HepG2 (cell line): ENCODE results near the gene MTIF2.

Experiments
- ASH2L ChIP-seq: fragments of 300-600, 200-600 bp; sonication (generic); IDR thresholded peaks from 2 replicates; pipeline ENCODE4 v1.7.0; 2017; ENCODE audit warnings: low read depth, mild to moderate bottlenecking, moderate library complexity, mixed read lengths, low read length; ENCODE audit not compliant: insufficient read length
- ATF7 ChIP-seq, 2 experiments: fragments of 450-650 bp in 1 of 2; sonication (generic) in 1 of 2; formaldehyde crosslinking in 1 of 2; IDR thresholded peaks; 2 replicates each; pipeline versions ENCODE4 v1.4.0 to v1.6.1; 2016 to 2020; ENCODE audit warnings: antibody characterized with exemption in 1 of 2, mild to moderate bottlenecking in 1 of 2, missing genetic modification reagents in 1 of 2
- CBX5 ChIP-seq: sonication (generic); formaldehyde crosslinking; IDR thresholded peaks from 2 replicates; pipeline ENCODE4 v1.4.0; 2020; ENCODE audit warnings: missing genetic modification reagents, borderline replicate concordance
- CC2D1A ChIP-seq: sonication (generic); formaldehyde crosslinking; IDR thresholded peaks from 2 replicates; pipeline ENCODE4 v1.8.1; 2023; ENCODE audit warnings: mild to moderate bottlenecking, missing genetic modification reagents
- KDM5A ChIP-seq: fragments of 200-600 bp; sonication (generic); IDR thresholded peaks from 2 replicates; pipeline ENCODE4 v1.7.0; 2018; ENCODE audit warnings: antibody characterized with exemption, mild to moderate bottlenecking, low read length, borderline replicate concordance
- MIER3 ChIP-seq: IDR thresholded peaks from 2 replicates; pipeline ENCODE4 v1.6.1; 2016; ENCODE audit warnings: missing compliant biosample characterization, borderline replicate concordance
- RAD21 ChIP-seq: fragments of 450-650 bp; formaldehyde crosslinking; IDR thresholded peaks from 2 replicates; pipeline ENCODE4 v1.5.0; 2020; ENCODE audit warnings: mild to moderate bottlenecking
- RARG ChIP-seq: sonication (generic); formaldehyde crosslinking; IDR thresholded peaks from 2 replicates; pipeline ENCODE4 v1.4.0; 2020; ENCODE audit warnings: low read depth, mild to moderate bottlenecking, missing genetic modification reagents
- TCF7L2 ChIP-seq: IDR thresholded peaks from 2 replicates; pipeline ENCODE4 v1.6.1; 2011; ENCODE audit warnings: mild to moderate bottlenecking, low read depth, low read length, moderate library complexity
- ZBTB40 ChIP-seq, 2 experiments: fragments of 450-650 bp in 1 of 2; sonication (generic) in 1 of 2; formaldehyde crosslinking in 1 of 2; IDR thresholded peaks; 2 replicates each; pipeline versions ENCODE4 v1.6.1 to v1.8.0; 2016 to 2022; ENCODE audit warnings: antibody characterized with exemption in 1 of 2, mild to moderate bottlenecking in 1 of 2, missing genetic modification reagents in 1 of 2
- TF ChIP-seq, protein P1 (sequence below): sonication (generic); formaldehyde crosslinking; IDR thresholded peaks from 2 replicates; pipeline ENCODE4 v1.4.0; 2020; ENCODE audit warnings: mild to moderate bottlenecking, missing genetic modification reagents
- TF ChIP-seq, protein P2 (sequence below): sonication (generic); formaldehyde crosslinking; IDR thresholded peaks from 2 replicates; pipeline ENCODE4 v1.4.0; 2020; ENCODE audit warnings: missing genetic modification reagents
- TF ChIP-seq, protein P3 (sequence below): sonication (generic); formaldehyde crosslinking; IDR thresholded peaks from 2 replicates; pipeline ENCODE4 v1.8.0; 2022; ENCODE audit warnings: mild to moderate bottlenecking, missing genetic modification reagents

- TF ChIP-seq ATF7 (IDR thresholded peaks at IDR 0.05) (no peak), ATF7 (CRISPR knock-in tag; IDR thresholded peaks at IDR 0.05) (no peak), CBX5 (CRISPR knock-in tag) (no peak), ZBTB40 (IDR thresholded peaks at IDR 0.05) (no peak), ZBTB40 (CRISPR knock-in tag; IDR thresholded peaks at IDR 0.05) (no peak), KDM5A (no peak), TCF7L2 (no peak), RARG (CRISPR knock-in tag) (no peak), ASH2L (no peak), MIER3 (CRISPR knock-in tag) (no peak), CC2D1A (CRISPR knock-in tag) (no peak), RAD21 (CRISPR knock-in tag) (no peak)
- TF ChIP-seq, protein P1, sequence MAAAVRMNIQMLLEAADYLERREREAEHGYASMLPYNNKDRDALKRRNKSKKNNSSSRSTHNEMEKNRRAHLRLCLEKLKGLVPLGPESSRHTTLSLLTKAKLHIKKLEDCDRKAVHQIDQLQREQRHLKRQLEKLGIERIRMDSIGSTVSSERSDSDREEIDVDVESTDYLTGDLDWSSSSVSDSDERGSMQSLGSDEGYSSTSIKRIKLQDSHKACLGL (CRISPR knock-in tag), result no peak
- TF ChIP-seq, protein P2, sequence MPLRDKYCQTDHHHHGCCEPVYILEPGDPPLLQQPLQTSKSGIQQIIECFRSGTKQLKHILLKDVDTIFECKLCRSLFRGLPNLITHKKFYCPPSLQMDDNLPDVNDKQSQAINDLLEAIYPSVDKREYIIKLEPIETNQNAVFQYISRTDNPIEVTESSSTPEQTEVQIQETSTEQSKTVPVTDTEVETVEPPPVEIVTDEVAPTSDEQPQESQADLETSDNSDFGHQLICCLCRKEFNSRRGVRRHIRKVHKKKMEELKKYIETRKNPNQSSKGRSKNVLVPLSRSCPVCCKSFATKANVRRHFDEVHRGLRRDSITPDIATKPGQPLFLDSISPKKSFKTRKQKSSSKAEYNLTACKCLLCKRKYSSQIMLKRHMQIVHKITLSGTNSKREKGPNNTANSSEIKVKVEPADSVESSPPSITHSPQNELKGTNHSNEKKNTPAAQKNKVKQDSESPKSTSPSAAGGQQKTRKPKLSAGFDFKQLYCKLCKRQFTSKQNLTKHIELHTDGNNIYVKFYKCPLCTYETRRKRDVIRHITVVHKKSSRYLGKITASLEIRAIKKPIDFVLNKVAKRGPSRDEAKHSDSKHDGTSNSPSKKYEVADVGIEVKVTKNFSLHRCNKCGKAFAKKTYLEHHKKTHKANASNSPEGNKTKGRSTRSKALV, result no peak
- TF ChIP-seq, protein P3, sequence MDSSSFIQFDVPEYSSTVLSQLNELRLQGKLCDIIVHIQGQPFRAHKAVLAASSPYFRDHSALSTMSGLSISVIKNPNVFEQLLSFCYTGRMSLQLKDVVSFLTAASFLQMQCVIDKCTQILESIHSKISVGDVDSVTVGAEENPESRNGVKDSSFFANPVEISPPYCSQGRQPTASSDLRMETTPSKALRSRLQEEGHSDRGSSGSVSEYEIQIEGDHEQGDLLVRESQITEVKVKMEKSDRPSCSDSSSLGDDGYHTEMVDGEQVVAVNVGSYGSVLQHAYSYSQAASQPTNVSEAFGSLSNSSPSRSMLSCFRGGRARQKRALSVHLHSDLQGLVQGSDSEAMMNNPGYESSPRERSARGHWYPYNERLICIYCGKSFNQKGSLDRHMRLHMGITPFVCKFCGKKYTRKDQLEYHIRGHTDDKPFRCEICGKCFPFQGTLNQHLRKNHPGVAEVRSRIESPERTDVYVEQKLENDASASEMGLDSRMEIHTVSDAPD (CRISPR knock-in tag), result no peak
Observed at GRCh38 chr2:55277310-55277709, 8.3 kb upstream of the MTIF2 start.
